Measurements from ENCODE around the gene ANKS1B. TPM values are rescaled to one million over a fixed set of nuclear protein-coding genes. Genes with fewer than 3 reads are reported as not detected.
"Not testable (repeated sequence)": the region's sequence is repeated elsewhere in the genome, so short reads cannot be mapped to it uniquely, and the experiment has no call there.

Gene ANKS1B
- total RNA-seq, 1 donor from 2014 or later = 1.2 TPM

DNA sequence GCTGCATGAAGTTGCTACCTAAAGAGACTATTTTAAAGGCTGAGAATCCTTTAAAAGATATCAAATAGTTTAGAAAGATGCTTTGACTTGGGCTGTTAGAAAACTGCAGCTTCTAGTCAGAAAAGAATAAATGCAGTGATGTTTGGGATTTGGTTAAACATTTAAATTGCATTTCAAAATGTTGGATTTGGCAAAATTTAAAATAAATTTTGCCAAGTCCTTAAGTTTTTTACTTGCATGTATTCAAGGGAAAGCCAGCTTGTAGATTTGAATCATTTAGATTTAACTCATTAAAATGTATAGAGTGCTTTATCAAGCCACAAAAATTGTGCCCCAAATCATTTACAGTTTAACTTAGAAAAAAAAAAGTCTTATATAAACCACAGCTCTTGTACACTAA, 109.7 kb downstream of the ANKS1B start:
- intact Hi-C loops (cut with micrococcal nuclease) = no loop called here

DNA sequence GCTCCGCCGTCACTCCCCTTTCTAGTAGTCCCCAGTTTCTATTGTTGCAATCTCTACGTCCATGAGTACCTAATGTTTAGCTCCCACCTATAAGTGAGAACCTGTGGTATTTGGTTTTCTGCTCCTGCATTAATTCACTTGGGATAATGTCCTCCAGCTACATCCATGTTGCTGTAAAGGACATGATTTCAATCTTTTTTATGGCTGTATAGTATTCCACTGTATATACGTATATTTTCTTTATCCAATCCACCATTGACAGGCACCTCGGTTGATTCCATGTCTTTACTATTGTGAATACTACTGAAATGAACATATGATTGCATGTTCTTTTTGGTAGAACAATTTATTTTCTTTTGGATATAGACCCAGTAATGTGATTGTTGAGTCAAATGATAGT, 114.7 kb downstream of the ANKS1B start:
- intact Hi-C loops (cut with micrococcal nuclease) = no loop called here

GRCh38 chr12:99861731-99862130, 123.0 kb downstream of the ANKS1B start:
- intact Hi-C loops (cut with micrococcal nuclease) = no loop called here

- intact Hi-C loops (cut with micrococcal nuclease) = no loop called here
Observed at GRCh38 chr12:99859126-99859525, 125.6 kb downstream of the ANKS1B start.

GRCh38 chr12:99852666-99853065, 132.1 kb downstream of the ANKS1B start:
- intact Hi-C loops (cut with micrococcal nuclease) = no loop called here

DNA sequence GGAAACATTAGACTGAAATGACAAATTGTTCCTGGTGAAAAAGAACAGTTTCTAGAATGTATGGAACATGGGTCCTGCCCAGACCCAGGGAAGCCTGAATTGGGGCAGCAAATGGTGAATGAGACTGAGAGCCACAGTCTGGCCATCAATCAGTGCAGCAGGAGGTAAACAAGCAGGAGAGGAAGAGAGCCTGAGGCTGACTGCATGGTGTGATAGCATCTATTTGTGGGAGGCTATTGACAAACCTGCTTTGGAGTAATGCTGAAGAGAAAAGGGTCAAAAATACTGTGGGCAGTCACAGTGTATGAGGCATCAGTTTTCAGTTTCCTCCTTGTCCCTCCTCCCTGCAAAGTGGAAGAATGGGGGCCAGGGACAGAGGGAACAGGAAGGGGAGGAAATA, 136.8 kb downstream of the ANKS1B start:
- intact Hi-C loops (cut with micrococcal nuclease) = no loop called here

DNA sequence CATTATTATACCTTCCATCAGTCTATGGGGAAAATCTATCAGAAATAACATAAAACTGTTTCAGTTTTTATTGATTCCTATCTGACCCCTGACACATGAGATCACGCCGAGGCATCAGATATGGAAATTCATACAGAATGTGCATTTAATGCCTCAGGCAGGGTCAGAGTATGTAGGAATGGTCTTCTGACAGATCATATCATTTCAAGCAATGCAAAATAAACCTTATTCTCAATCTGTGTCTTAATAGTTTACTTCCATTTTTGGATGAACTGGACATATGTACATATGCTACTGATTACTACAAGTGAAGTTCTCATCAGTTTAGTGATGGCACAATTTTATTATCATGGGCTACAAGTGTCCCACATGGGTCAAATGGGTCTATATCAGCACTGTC, 150.0 kb downstream of the ANKS1B start:
- intact Hi-C loops (cut with micrococcal nuclease) = no loop called here

- intact Hi-C loops (cut with micrococcal nuclease) = no loop called here
Observed at GRCh38 chr12:99833397-99833796, 151.3 kb downstream of the ANKS1B start.

- intact Hi-C loops (cut with micrococcal nuclease) = no loop called here
Observed at GRCh38 chr12:99824900-99825542, 159.7 kb downstream of the ANKS1B start.

GRCh38 chr12:99822273-99822672, 162.5 kb downstream of the ANKS1B start:
- intact Hi-C loops (cut with micrococcal nuclease) = no loop called here

DNA sequence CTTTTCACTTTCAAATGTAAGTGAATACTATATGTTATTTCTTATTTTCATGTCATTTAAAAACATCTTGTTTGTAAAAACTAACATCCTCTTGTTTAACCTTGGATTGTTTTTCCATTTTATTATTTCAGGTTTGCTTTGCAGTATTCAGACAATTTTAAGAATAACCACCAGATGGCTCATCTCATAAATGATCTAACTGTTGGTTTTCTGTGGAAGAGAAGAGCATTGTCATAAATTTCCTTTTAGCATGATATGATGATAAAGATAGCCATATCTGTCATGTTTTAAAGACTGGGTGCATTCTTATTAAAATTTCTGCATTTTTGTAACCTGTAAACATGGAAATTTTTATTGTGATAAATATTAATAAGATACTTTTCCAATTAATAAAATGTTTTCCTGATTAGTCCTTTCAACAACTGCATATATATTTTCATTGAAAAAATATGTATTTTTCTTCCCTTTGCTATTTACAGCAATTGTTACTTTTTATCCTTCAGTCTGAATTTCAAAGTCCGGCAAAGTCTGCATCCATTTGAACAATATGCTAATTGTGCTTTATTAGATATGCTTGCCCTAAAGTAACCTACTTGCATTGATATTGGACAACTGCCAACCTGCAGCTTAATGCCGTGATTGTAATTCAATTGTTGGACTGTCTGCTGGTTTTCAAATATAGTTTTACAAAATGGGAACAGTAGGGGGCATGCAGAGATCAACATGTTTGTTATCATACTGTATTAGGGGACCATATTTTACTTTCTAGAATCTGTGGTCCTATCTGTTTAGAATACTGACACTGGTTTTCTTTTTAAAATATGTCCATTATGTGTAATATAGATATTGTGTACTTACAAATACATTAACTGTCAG, 173.8 kb downstream of the ANKS1B start:
- intact Hi-C loops (cut with micrococcal nuclease) = loop anchor here (2.0 kb wide), 1 partner anchor 744 kb away; no protein-coding TSS in a partner anchor

- intact Hi-C loops (cut with micrococcal nuclease) = loop anchor here (2.0 kb wide), 1 partner anchor 745 kb away; no protein-coding TSS in a partner anchor
Observed at GRCh38 chr12:99809909-99810308, 174.8 kb downstream of the ANKS1B start.

DNA sequence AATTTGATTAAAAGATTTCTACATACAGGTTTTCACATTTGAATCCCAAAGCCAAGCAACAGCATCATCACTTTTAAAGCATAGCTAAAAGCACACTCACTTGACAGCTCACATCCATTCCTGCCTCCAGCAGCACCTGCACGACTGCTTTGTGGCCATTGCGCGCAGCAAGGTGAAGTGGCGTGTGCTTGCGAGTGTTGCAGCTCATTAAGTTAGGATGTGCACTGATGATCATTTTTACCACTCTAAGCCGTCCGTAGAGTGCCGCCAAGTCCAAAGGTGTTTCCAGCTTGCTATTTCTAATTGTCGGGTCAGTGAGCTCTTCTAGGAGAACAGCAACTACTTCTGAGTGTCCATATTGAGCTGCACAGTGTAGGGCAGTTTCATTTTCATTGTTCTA, 178.4 kb downstream of the ANKS1B start:
- intact Hi-C loops (cut with micrococcal nuclease) = no loop called here

GRCh38 chr12:99804715-99805114, 180.0 kb downstream of the ANKS1B start:
- intact Hi-C loops (cut with micrococcal nuclease) = no loop called here

GRCh38 chr12:99800605-99801004, 184.1 kb downstream of the ANKS1B start:
- intact Hi-C loops (cut with micrococcal nuclease) = no loop called here

DNA sequence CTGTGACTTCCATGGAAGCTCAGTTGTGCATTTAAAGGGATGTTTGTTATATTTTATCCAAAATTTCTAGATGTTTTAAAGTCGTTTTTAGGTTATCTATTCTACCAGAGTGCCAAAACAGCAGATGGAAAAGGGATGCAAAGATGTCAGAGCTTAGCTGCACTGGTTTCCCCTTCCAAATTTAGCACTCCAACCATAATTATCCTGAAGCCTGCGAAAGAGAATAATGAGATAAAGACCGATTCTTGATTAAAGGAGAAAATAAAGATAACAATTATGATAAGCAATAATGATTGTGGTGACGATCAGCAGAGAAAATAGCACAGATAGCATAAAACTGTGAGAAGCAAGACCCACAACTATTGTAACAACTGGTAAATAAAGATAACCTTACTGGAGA, 186.8 kb downstream of the ANKS1B start:
- intact Hi-C loops (cut with micrococcal nuclease) = not testable (repeated sequence)

- intact Hi-C loops (cut with micrococcal nuclease) = no loop called here
Observed at GRCh38 chr12:99783421-99783820, 201.3 kb downstream of the ANKS1B start.

DNA sequence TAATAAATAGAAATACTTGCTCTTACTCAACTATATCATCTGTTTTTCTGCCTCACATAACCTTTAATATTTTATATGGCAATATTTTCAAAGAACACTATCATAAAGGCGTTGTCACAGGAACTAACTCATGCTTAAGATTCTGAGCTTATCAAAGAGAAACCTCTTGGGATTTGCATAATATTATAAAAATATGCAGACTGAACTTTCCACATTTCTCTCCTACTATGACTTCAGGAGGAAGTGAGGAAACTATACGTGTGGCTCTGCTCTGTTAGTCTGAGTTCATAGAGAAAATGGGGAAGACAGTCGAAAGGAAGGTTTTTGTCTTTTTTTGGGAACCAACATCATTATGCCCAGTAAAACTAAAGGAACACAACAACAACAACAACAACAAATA, 212.5 kb downstream of the ANKS1B start:
- intact Hi-C loops (cut with micrococcal nuclease) = no loop called here

DNA sequence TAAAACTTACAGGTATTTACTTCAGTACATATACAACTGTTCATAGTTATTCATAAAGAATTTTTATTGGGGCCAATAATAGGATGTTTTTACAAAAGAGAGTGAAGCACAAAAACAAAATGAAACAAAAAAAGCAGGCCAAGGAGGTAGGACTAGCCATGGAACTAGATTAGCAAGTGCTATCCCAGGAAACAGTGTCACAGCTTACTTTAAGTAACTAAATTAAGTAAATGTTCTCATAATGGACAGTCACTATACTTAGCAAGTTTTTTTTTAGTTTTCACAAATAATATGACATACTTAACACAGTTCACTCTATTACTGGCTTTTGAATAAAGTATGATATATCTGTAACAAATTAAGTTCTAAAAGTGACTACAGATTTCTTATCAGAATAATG, 213.1 kb downstream of the ANKS1B start:
- intact Hi-C loops (cut with micrococcal nuclease) = no loop called here

GRCh38 chr12:99769396-99769980, 215.2 kb downstream of the ANKS1B start:
- intact Hi-C loops (cut with micrococcal nuclease) = no loop called here

- intact Hi-C loops (cut with micrococcal nuclease) = no loop called here
Observed at GRCh38 chr12:99768758-99769157, 216.0 kb downstream of the ANKS1B start.

GRCh38 chr12:99767809-99768208, 216.9 kb downstream of the ANKS1B start:
- intact Hi-C loops (cut with micrococcal nuclease) = loop anchor here (1.0 kb wide), 1 partner anchor 725 kb away; no protein-coding TSS in a partner anchor
